Activated T-helper 2 cell treated with anti-CD3 and anti-CD28 coated beads, Interferon-gamma antibody, Interleukin-2, Interleukin-4, amounts not matched to agents 10 μg/mL and 5 μg/mL and 100 μg/mL, durations not matched to agents 14 hours and 24 hours and 36 hours (primary cell): Measurements from ENCODE around the gene GH1. TPM values are rescaled to one million over a fixed set of nuclear protein-coding genes. Genes with fewer than 3 reads are reported as not detected.
"Not testable (repeated sequence)": the region's sequence is repeated elsewhere in the genome, so short reads cannot be mapped to it uniquely, and the experiment has no call there.

ENCODE experiments used
- DNase-seq: peaks from one replicate; pipeline ENCODE4 v3.0.0; 2021; ENCODE audit warnings: low spot score
- H3K27ac Mint-ChIP-seq: one replicate; pipeline ENCODE4 v1.8.0; 2021; ENCODE audit warnings: mixed read lengths
- H3K27me3 Mint-ChIP-seq: one replicate; pipeline ENCODE4 v1.8.0; 2021; ENCODE audit warnings: low read depth, mixed read lengths
- H3K36me3 Mint-ChIP-seq: one replicate; pipeline ENCODE4 v1.8.0; 2021; ENCODE audit warnings: low read depth, mixed read lengths
- H3K4me1 Mint-ChIP-seq: one replicate; pipeline ENCODE4 v1.8.0; 2021; ENCODE audit warnings: low read depth, mixed read lengths
- H3K4me3 Mint-ChIP-seq: one replicate; pipeline ENCODE4 v1.8.0; 2021; ENCODE audit warnings: low read depth, mild to moderate bottlenecking, moderate library complexity, mixed read lengths
- H3K9me3 Mint-ChIP-seq: one replicate; pipeline ENCODE4 v1.8.0; 2021; ENCODE audit warnings: mixed read lengths
- intact Hi-C: fragments of 100-400 bp; cut with micrococcal nuclease; formaldehyde crosslinking; loops from one replicate; pipeline ENCODE4 v1.15.1; 2023
- total RNA-seq: library from RNA; stranded (reverse); gene quantifications from 2 replicates; pipeline ENCODE4 v1.2.3, GENCODE V29; 2022

Gene GH1
- total RNA-seq, 1 donor from 2014 or later = not detected

- H3K4me3 Mint-ChIP-seq, H3K27ac Mint-ChIP-seq, H3K36me3 Mint-ChIP-seq: not testable (repeated sequence)
Observed at GRCh38 chr17:63915753-63916152, 2.9 kb downstream of the GH1 start.

GRCh38 chr17:63914471-63914870, 4.2 kb downstream of the GH1 start:
- H3K4me1 Mint-ChIP-seq = peaks cover 9% of the 10 kb centered on the region
- DNase-seq = no peak
- H3K4me3 Mint-ChIP-seq = no peak overlapping the region
- H3K9me3 Mint-ChIP-seq = no peaks in the 10 kb centered on the region
- H3K36me3 Mint-ChIP-seq = no peaks in the 10 kb centered on the region
- intact Hi-C loops = no loop called here
- peaks cover 9% of the 10 kb centered on the region for H3K27me3 Mint-ChIP-seq
- H3K27ac Mint-ChIP-seq = no peak overlapping the region

More at GRCh38 chr17:63915753-63916152, 2.9 kb downstream of the GH1 start:
- not testable (repeated sequence) for DNase-seq, H3K27me3 Mint-ChIP-seq, H3K9me3 Mint-ChIP-seq
- H3K4me1 Mint-ChIP-seq = peaks cover 12% of the 10 kb centered on the region
- intact Hi-C loops = loop anchor here (5.0 kb wide), 1 partner anchor 367 kb away; no protein-coding TSS in a partner anchor

GRCh38 chr17:63911657-63912100, 7.0 kb downstream of the GH1 start:
- peak; percentile 37 for DNase-seq
- H3K4me1 Mint-ChIP-seq = peaks cover 4% of the 10 kb centered on the region
- H3K27me3 Mint-ChIP-seq = peaks cover 24% of the 10 kb centered on the region
- no peak overlapping the region for H3K27ac Mint-ChIP-seq
- H3K36me3 Mint-ChIP-seq = no peaks in the 10 kb centered on the region
- H3K4me3 Mint-ChIP-seq = no peak overlapping the region
- intact Hi-C loops = no loop called here
- H3K9me3 Mint-ChIP-seq = no peaks in the 10 kb centered on the region

- intact Hi-C loops = no loop called here
- H3K27ac Mint-ChIP-seq = no peak within 1 kb of the TSS
- H3K36me3 Mint-ChIP-seq = no peaks in the 10 kb centered on the region
- H3K9me3 Mint-ChIP-seq = no peaks in the 10 kb centered on the region
- H3K27me3 Mint-ChIP-seq = peaks cover 20% of the 10 kb centered on the region
- DNase-seq = no peak
- H3K4me1 Mint-ChIP-seq = peaks cover 4% of the 10 kb centered on the region
- no peak within 1 kb of the TSS for H3K4me3 Mint-ChIP-seq
Observed at GRCh38 chr17:63911041-63911635, 7.5 kb downstream of the GH1 start, which contains the start of gene CSHL1. TSS of gene CSHL1 (minus strand) at chr17:63911258. CDS start at chr17:63911196, 62 bp downstream.

- Mint-ChIP-seq H3K4me3 (no peak overlapping the region), H3K27me3 (peaks cover 16% of the 10 kb centered on the region), H3K27ac (no peak overlapping the region), H3K9me3 (no peaks in the 10 kb centered on the region), H3K4me1 (peaks cover 4% of the 10 kb centered on the region), H3K36me3 (no peaks in the 10 kb centered on the region)
- DNase-seq = no peak
- intact Hi-C loops = no loop called here
Observed at GRCh38 chr17:63910096-63910495, 8.5 kb downstream of the GH1 start.

GRCh38 chr17:63909586-63909985, 9.1 kb downstream of the GH1 start:
- intact Hi-C loops, DNase-seq, H3K4me3 Mint-ChIP-seq, H3K4me1 Mint-ChIP-seq, H3K27ac Mint-ChIP-seq, H3K9me3 Mint-ChIP-seq, H3K36me3 Mint-ChIP-seq: not testable (repeated sequence)
- H3K27me3 Mint-ChIP-seq = peaks cover 16% of the 10 kb centered on the region

GRCh38 chr17:63907161-63907778, 11.4 kb downstream of the GH1 start:
- H3K27ac Mint-ChIP-seq, H3K9me3 Mint-ChIP-seq, H3K4me1 Mint-ChIP-seq, intact Hi-C loops, DNase-seq, H3K36me3 Mint-ChIP-seq, H3K4me3 Mint-ChIP-seq: not testable (repeated sequence)
- peaks cover 18% of the 10 kb centered on the region for H3K27me3 Mint-ChIP-seq

GRCh38 chr17:63904796-63905195, 13.8 kb downstream of the GH1 start:
- H3K4me3 Mint-ChIP-seq, intact Hi-C loops, H3K36me3 Mint-ChIP-seq, H3K9me3 Mint-ChIP-seq, DNase-seq, H3K4me1 Mint-ChIP-seq, H3K27ac Mint-ChIP-seq: not testable (repeated sequence)
- H3K27me3 Mint-ChIP-seq = peaks cover 21% of the 10 kb centered on the region

- peaks cover 14% of the 10 kb centered on the region for H3K27me3 Mint-ChIP-seq
- DNase-seq, H3K36me3 Mint-ChIP-seq, intact Hi-C loops, H3K4me3 Mint-ChIP-seq, H3K9me3 Mint-ChIP-seq, H3K27ac Mint-ChIP-seq: not testable (repeated sequence)
- H3K4me1 Mint-ChIP-seq = peaks cover 10% of the 10 kb centered on the region
Observed at GRCh38 chr17:63903787-63904201, 14.8 kb downstream of the GH1 start.

- H3K9me3 Mint-ChIP-seq, H3K27me3 Mint-ChIP-seq, DNase-seq, H3K27ac Mint-ChIP-seq, H3K36me3 Mint-ChIP-seq, intact Hi-C loops, H3K4me3 Mint-ChIP-seq: not testable (repeated sequence)
- peaks cover 10% of the 10 kb centered on the region for H3K4me1 Mint-ChIP-seq
Observed at GRCh38 chr17:63901971-63902370, 16.7 kb downstream of the GH1 start.

- intact Hi-C loops, H3K36me3 Mint-ChIP-seq, H3K27ac Mint-ChIP-seq, H3K4me3 Mint-ChIP-seq, DNase-seq, H3K27me3 Mint-ChIP-seq, H3K9me3 Mint-ChIP-seq: not testable (repeated sequence)
- peaks cover 10% of the 10 kb centered on the region for H3K4me1 Mint-ChIP-seq
Observed at GRCh38 chr17:63898899-63899798, 19.5 kb downstream of the GH1 start.

GRCh38 chr17:63896524-63897354, 21.9 kb downstream of the GH1 start, which contains the start of gene CSH1:
TSS of gene CSH1 (minus strand) at chr17:63896574. CDS start at chr17:63896511, 63 bp downstream.
- DNase-seq, H3K27ac Mint-ChIP-seq, H3K4me1 Mint-ChIP-seq, H3K9me3 Mint-ChIP-seq, H3K4me3 Mint-ChIP-seq, intact Hi-C loops, H3K36me3 Mint-ChIP-seq: not testable (repeated sequence)
- H3K27me3 Mint-ChIP-seq = peaks cover 21% of the 10 kb centered on the region
